Measurements from ENCODE around the gene MGLL. TPM values are rescaled to one million over a fixed set of nuclear protein-coding genes. Genes with fewer than 3 reads are reported as not detected.

MGLL gene
- total RNA-seq, 1 donor from 2014 or later = 0.97 TPM

GRCh38 chr3:127759826-127760225, 62.5 kb downstream of the MGLL start:
- Mint-ChIP-seq H3K27ac (ENCODE audit: unreplicated experiment) (no peak overlapping the region), H3K4me3 (ENCODE audit: unreplicated experiment) (no peak overlapping the region), H3K9me3 (ENCODE audit: unreplicated experiment) (no peaks in the 10 kb centered on the region), H3K4me1 (ENCODE audit: unreplicated experiment) (peaks cover 2% of the 10 kb centered on the region), H3K27me3 (ENCODE audit: unreplicated experiment) (no peaks in the 10 kb centered on the region), H3K36me3 (ENCODE audit: low read depth, unreplicated experiment) (peaks cover 3% of the 10 kb centered on the region)
- no peak for TF ChIP-seq CTCF (IDR thresholded peaks at IDR 0.05; ENCODE audit: unreplicated experiment)
- DNase-seq (ENCODE audit: low spot score) = no peak

- Mint-ChIP-seq H3K27ac (ENCODE audit: unreplicated experiment) (no peak overlapping the region), H3K4me3 (ENCODE audit: unreplicated experiment) (no peak overlapping the region), H3K4me1 (ENCODE audit: unreplicated experiment) (no peaks in the 10 kb centered on the region), H3K9me3 (ENCODE audit: unreplicated experiment) (no peaks in the 10 kb centered on the region), H3K27me3 (ENCODE audit: unreplicated experiment) (no peaks in the 10 kb centered on the region), H3K36me3 (ENCODE audit: low read depth, unreplicated experiment) (peaks cover 3% of the 10 kb centered on the region)
- DNase-seq (ENCODE audit: low spot score) = no peak
- no peak for TF ChIP-seq CTCF (IDR thresholded peaks at IDR 0.05; ENCODE audit: unreplicated experiment)
Measured at GRCh38 chr3:127758013-127758412, 64.3 kb downstream of the MGLL start.

GRCh38 chr3:127755305-127755681, 67.0 kb downstream of the MGLL start:
- no peak overlapping the region for H3K4me3 Mint-ChIP-seq (ENCODE audit: unreplicated experiment)
- H3K36me3 Mint-ChIP-seq (ENCODE audit: low read depth, unreplicated experiment) = peaks cover 3% of the 10 kb centered on the region
- no peak for TF ChIP-seq CTCF (IDR thresholded peaks at IDR 0.05; ENCODE audit: unreplicated experiment)
- H3K9me3 Mint-ChIP-seq (ENCODE audit: unreplicated experiment) = no peaks in the 10 kb centered on the region
- peaks cover under 1% of the 10 kb centered on the region for H3K27me3 Mint-ChIP-seq (ENCODE audit: unreplicated experiment)
- no peak for DNase-seq (ENCODE audit: low spot score)
- no peaks in the 10 kb centered on the region for H3K4me1 Mint-ChIP-seq (ENCODE audit: unreplicated experiment)
- H3K27ac Mint-ChIP-seq (ENCODE audit: unreplicated experiment) = no peak overlapping the region

GRCh38 chr3:127754411-127755304, 67.7 kb downstream of the MGLL start:
- Mint-ChIP-seq H3K9me3 (ENCODE audit: unreplicated experiment) (no peaks in the 10 kb centered on the region), H3K27me3 (ENCODE audit: unreplicated experiment) (peaks cover 2% of the 10 kb centered on the region), H3K36me3 (ENCODE audit: low read depth, unreplicated experiment) (no peaks in the 10 kb centered on the region), H3K4me1 (ENCODE audit: unreplicated experiment) (no peaks in the 10 kb centered on the region), H3K4me3 (ENCODE audit: unreplicated experiment) (no peak overlapping the region), H3K27ac (ENCODE audit: unreplicated experiment) (no peak overlapping the region)
- no peak for DNase-seq (ENCODE audit: low spot score)
- TF ChIP-seq CTCF (IDR thresholded peaks at IDR 0.05; ENCODE audit: unreplicated experiment) = no peak

- TF ChIP-seq CTCF (IDR thresholded peaks at IDR 0.05; ENCODE audit: unreplicated experiment) = no peak
- no peak for DNase-seq (ENCODE audit: low spot score)
- Mint-ChIP-seq H3K4me3 (ENCODE audit: unreplicated experiment) (no peak overlapping the region), H3K27me3 (ENCODE audit: unreplicated experiment) (peaks cover 2% of the 10 kb centered on the region), H3K36me3 (ENCODE audit: low read depth, unreplicated experiment) (no peaks in the 10 kb centered on the region), H3K9me3 (ENCODE audit: unreplicated experiment) (no peaks in the 10 kb centered on the region), H3K27ac (ENCODE audit: unreplicated experiment) (no peak overlapping the region), H3K4me1 (ENCODE audit: unreplicated experiment) (no peaks in the 10 kb centered on the region)
Measured at GRCh38 chr3:127753898-127754410, 68.4 kb downstream of the MGLL start.
